ENCODE results near the gene COG7. TPM values are rescaled to one million over a fixed set of nuclear protein-coding genes. Genes with fewer than 3 reads are reported as not detected.
A peak's percentile ranks its signal among the peaks of the same experiment; 100 is the strongest.
"Not testable (repeated sequence)": the region's sequence is repeated elsewhere in the genome, so short reads cannot be mapped to it uniquely, and the experiment has no call there.

The COG7 gene
- 13.4 and 16.5 TPM in 2 replicates for total RNA-seq

- peak; percentile 93 for DNase-seq
These were observed at the start of gene COG7 for GRCh38 chr16:23452572-23453337. COG7 (minus strand) TSS chr16:23453189; CDS start chr16:23452994, 195 bp downstream.

- peak; percentile 73 for DNase-seq
These were observed 49.5 kb upstream of the COG7 start for GRCh38 chr16:23502466-23502865.

GRCh38 chr16:23501291-23501690 lies 48.3 kb upstream of the COG7 start:
- no peak for DNase-seq

GRCh38 chr16:23500862-23501225 lies 47.9 kb upstream of the COG7 start:
- no peak for DNase-seq

GRCh38 chr16:23500212-23500861 lies 47.3 kb upstream of the COG7 start:
- DNase-seq: no peak

- no peak for DNase-seq
These were observed 46.8 kb upstream of the COG7 start for GRCh38 chr16:23499801-23500200.

- DNase-seq: no peak
These were observed 45.9 kb upstream of the COG7 start for GRCh38 chr16:23498863-23499262.

GRCh38 chr16:23497543-23497868 lies 44.5 kb upstream of the COG7 start:
- no peak for DNase-seq

- DNase-seq: peak; percentile 71
These were observed 44.0 kb upstream of the COG7 start for GRCh38 chr16:23496821-23497542.

- DNase-seq: no peak
These were observed 42.7 kb upstream of the COG7 start for GRCh38 chr16:23495671-23496070.

- DNase-seq: no peak
These were observed 41.2 kb upstream of the COG7 start for GRCh38 chr16:23494188-23494587.

- DNase-seq: peak; percentile 86
These were observed 38.8 kb upstream of the COG7 start for GRCh38 chr16:23491490-23492391.

GRCh38 chr16:23486480-23486879 lies 33.5 kb upstream of the COG7 start:
- DNase-seq: no peak

GRCh38 chr16:23485841-23486240 lies 32.9 kb upstream of the COG7 start:
- no peak for DNase-seq

- no peak for DNase-seq
These were observed 32.2 kb upstream of the COG7 start for GRCh38 chr16:23485257-23485614.

- no peak for DNase-seq
These were observed 31.7 kb upstream of the COG7 start for GRCh38 chr16:23484510-23485256.

- not testable (repeated sequence) for DNase-seq
These were observed 30.5 kb upstream of the COG7 start for GRCh38 chr16:23483492-23483891.

- no peak for DNase-seq
These were observed 29.8 kb upstream of the COG7 start for GRCh38 chr16:23482778-23483177.

- DNase-seq: no peak
These were observed 27.3 kb upstream of the COG7 start for GRCh38 chr16:23480257-23480656.

GRCh38 chr16:23479138-23479537 lies 26.1 kb upstream of the COG7 start:
- DNase-seq: no peak

GRCh38 chr16:23478566-23478965 lies 25.6 kb upstream of the COG7 start:
- DNase-seq: no peak

GRCh38 chr16:23476289-23476688 lies 23.3 kb upstream of the COG7 start:
- no peak for DNase-seq
